Keratinocyte (primary cell): Measurements from ENCODE around the gene ZFPM1. TPM values are rescaled to one million over a fixed set of nuclear protein-coding genes. Genes with fewer than 3 reads are reported as not detected.

Experiments
- DNase-seq: peaks from one replicate; pipeline ENCODE4 v3.0.0-alpha.2; 2011; ENCODE audit warnings: low read depth, missing footprints, low spot score
- FAIRE-seq: peaks from 2 replicates; lab custom pipeline; 2011; peaks lifted over from hg19 to GRCh38; lab: Jason Lieb, UNC
- H2AFZ ChIP-seq: 2 replicates; pipeline ENCODE4 v1.6.0; 2012; ENCODE audit warnings: low read length, control low read depth, inconsistent platforms; ENCODE audit not compliant: control insufficient read depth
- H3K27ac ChIP-seq: 2 replicates; pipeline ENCODE4 v1.5.1; 2011; ENCODE audit warnings: low read length; ENCODE audit not compliant: control insufficient read depth, insufficient read depth
- H3K27me3 ChIP-seq: 3 replicates; pipeline ENCODE4 v1.6.0; 2011; ENCODE audit warnings: low read length; ENCODE audit not compliant: control insufficient read depth, insufficient read depth; ENCODE audit errors: extremely low read depth
- H3K36me3 ChIP-seq, 2 experiments: 2 replicates in 1 of 2; 3 replicates in 1 of 2; pipeline ENCODE4 v1.5.1; 2011; ENCODE audit warnings: low read length in 2 of 2, mild to moderate bottlenecking in 1 of 2; ENCODE audit not compliant: control insufficient read depth in 2 of 2, insufficient read depth in 2 of 2; ENCODE audit errors: extremely low read depth in 1 of 2
- H3K4me1 ChIP-seq: 3 replicates; pipeline ENCODE4 v1.5.1; 2011; ENCODE audit warnings: low read length; ENCODE audit not compliant: control insufficient read depth, insufficient read depth; ENCODE audit errors: extremely low read depth
- H3K4me2 ChIP-seq: 3 replicates; pipeline ENCODE4 v1.6.0; 2011; ENCODE audit warnings: low read depth, low read length; ENCODE audit not compliant: control insufficient read depth, insufficient read depth; ENCODE audit errors: extremely low read depth
- H3K4me3 ChIP-seq, 3 experiments: fragments of 200-600 bp in 1 of 3; sonication (generic) in 1 of 3; 2 replicates in 2 of 3; 3 replicates in 1 of 3; pipeline ENCODE4 v1.5.1; 2011 to 2016; ENCODE audit warnings: low read length in 3 of 3, mild to moderate bottlenecking in 3 of 3, control low read depth in 2 of 3, inconsistent platforms in 1 of 3, low read depth in 1 of 3, mixed read lengths in 1 of 3, mixed run types in 1 of 3, moderate library complexity in 1 of 3; ENCODE audit not compliant: control insufficient read depth in 2 of 3, insufficient read depth in 2 of 3; ENCODE audit errors: extremely low read depth in 1 of 3
- H3K79me2 ChIP-seq: 2 replicates; pipeline ENCODE4 v1.6.0; 2012; ENCODE audit warnings: low read length; ENCODE audit not compliant: control insufficient read depth, insufficient read depth
- H3K9ac ChIP-seq: 3 replicates; pipeline ENCODE4 v1.6.0; 2011; ENCODE audit warnings: low read length; ENCODE audit not compliant: control insufficient read depth, insufficient read depth; ENCODE audit errors: extremely low read depth
- H3K9me1 ChIP-seq: 3 replicates; pipeline ENCODE4 v1.6.0; 2011; ENCODE audit warnings: low read length; ENCODE audit not compliant: control insufficient read depth, insufficient read depth; ENCODE audit errors: extremely low read depth
- H3K9me3 ChIP-seq: 2 replicates; pipeline ENCODE4 v1.5.1; 2012; ENCODE audit warnings: low read depth, low read length; ENCODE audit not compliant: control insufficient read depth
- H4K20me1 ChIP-seq: 3 replicates; pipeline ENCODE4 v1.6.0; 2011; ENCODE audit warnings: low read length; ENCODE audit not compliant: control insufficient read depth, insufficient read depth; ENCODE audit errors: extremely low read depth
- CTCF ChIP-seq, 3 experiments: IDR thresholded peaks in 1 of 3; conservative IDR thresholded peaks in 1 of 3; optimal IDR thresholded peaks in 1 of 3; 2 replicates in 2 of 3; 3 replicates in 1 of 3; pipeline versions ENCODE3 to v1.5.1; 2011; ENCODE audit warnings: low read length in 3 of 3, mild to moderate bottlenecking in 3 of 3, moderate library complexity in 2 of 3, control low read depth in 1 of 3, inconsistent platforms in 1 of 3; ENCODE audit not compliant: insufficient read depth in 2 of 3; ENCODE audit errors: extremely low read depth in 1 of 3
- EZH2 ChIP-seq: IDR thresholded peaks from one replicate; pipeline ENCODE4 v1.6.1; 2012; ENCODE audit warnings: inconsistent platforms, mild to moderate bottlenecking, low read length, moderate library complexity
- dilution Hi-C: fragments of 300-500 bp; cut with MboI; formaldehyde crosslinking; loops from one replicate; pipeline ENCODE4 v1.7.0; 2020; ENCODE audit warnings: low sequenced_read_pairs; ENCODE audit not compliant: extremely low pct_ligation_motif_present
- polyA plus RNA-seq, 5 experiments: library from polyadenylated mRNA; depleted of rRNA in 3 of 5; stranded (reverse) in 3 of 5; stranded (forward) in 1 of 5; unstranded in 1 of 5; fragments of >200 nt; gene quantifications; 1 replicate in 1 of 5; 2 replicates in 3 of 5; 3 replicates in 1 of 5; pipeline versions ENCODE4 v1.2.1 to v1.2.3, GENCODE V29; 2011 to 2012; ENCODE audit warnings: missing spikeins in 2 of 5, low read depth in 1 of 5, low replicate concordance in 1 of 5

ZFPM1 gene
- polyA plus RNA-seq, 1 donor (not counting 4 experiments of a cell fraction or from before 2014, with no cell fraction given), result 0.42 TPM

DNA sequence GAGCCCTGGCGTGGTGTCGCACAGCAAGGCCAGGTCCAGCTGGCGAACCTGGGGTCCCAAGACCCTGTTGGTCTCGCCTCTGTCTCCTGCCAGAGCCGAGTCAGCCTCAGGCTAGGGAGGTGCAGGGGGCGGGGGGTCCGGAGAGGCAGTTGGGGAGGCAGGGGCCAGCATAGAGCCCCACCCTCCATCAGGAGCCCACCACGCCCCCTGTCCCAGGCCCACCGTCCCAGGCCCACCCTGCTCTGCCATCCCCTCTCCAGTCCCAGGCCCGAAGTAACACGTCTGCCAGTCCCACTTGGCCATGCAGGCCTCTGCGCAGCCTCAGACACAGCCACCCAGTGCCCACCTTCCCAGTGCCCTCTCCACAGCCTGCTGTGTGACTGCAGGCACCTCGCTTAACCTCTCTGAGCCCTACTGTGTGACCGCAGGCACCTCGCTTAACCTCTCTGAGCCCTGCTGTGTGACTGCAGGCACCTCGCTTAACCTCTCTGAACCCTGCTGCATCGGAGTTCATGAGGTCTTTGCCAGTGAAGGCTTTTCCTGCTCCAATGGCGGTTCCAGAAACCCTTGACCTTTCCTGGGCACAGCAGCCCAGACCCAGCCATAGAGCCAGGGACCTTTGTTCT, 41.0 kb upstream of the ZFPM1 start:
- H3K79me2 ChIP-seq, result no peaks in the 10 kb centered on the region
- H4K20me1 ChIP-seq, result no peaks in the 10 kb centered on the region
- no peak overlapping the region for H3K4me3 ChIP-seq
- H3K27me3 ChIP-seq, result peaks cover 7% of the 10 kb centered on the region
- FAIRE-seq (no peak), DNase-seq (no peak)
- no peak overlapping the region for H3K4me2 ChIP-seq
- dilution Hi-C loops, result no loop called here
- no peaks in the 10 kb centered on the region for H3K9me1 ChIP-seq
- H3K36me3 ChIP-seq, result no peaks in the 10 kb centered on the region
- H2AFZ ChIP-seq, result no peak overlapping the region
- no peaks in the 10 kb centered on the region for H3K4me1 ChIP-seq
- no peak overlapping the region for H3K9ac ChIP-seq
- TF ChIP-seq EZH2, result no peak
- no peak for TF ChIP-seq CTCF (optimal IDR thresholded peaks at IDR 0.05 in 1 of 3, IDR thresholded peaks at IDR 0.05 in 1 of 3, conservative IDR thresholded peaks at IDR 0.05 in 1 of 3; ENCODE audit: extremely low read depth in 1 of 3, insufficient read depth in 2 of 3, low read length in 3 of 3)
- H3K27ac ChIP-seq, result no peak overlapping the region
- H3K9me3 ChIP-seq, result no peaks in the 10 kb centered on the region

DNA sequence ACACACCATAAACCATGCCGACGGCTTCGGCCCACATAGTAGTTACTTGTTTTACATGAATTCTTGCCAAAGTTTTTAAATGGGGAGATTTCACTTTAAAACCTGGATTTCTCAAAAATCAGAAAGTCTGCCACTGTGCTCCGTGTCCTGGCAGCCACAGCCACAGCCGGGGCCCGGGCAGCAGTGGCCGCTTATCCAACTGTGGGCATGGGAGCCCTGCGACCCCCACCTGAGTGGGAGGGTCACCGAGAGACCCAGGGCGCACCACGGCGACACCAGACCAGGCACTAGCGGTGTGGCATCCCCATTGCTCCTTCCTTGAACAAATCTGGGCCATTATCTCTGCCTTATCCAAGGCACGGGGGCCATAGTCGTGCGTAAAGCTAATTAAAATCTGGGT, 40.3 kb upstream of the ZFPM1 start:
- no peak overlapping the region for H3K4me2 ChIP-seq
- H3K4me3 ChIP-seq, result no peak overlapping the region
- no peak for DNase-seq
- H3K36me3 ChIP-seq, result no peaks in the 10 kb centered on the region
- no peaks in the 10 kb centered on the region for H3K9me1 ChIP-seq
- dilution Hi-C loops, result no loop called here
- no peak overlapping the region for H2AFZ ChIP-seq
- TF ChIP-seq EZH2 (no peak), CTCF (optimal IDR thresholded peaks at IDR 0.05 in 1 of 3, IDR thresholded peaks at IDR 0.05 in 1 of 3, conservative IDR thresholded peaks at IDR 0.05 in 1 of 3; ENCODE audit: extremely low read depth in 1 of 3, insufficient read depth in 2 of 3, low read length in 3 of 3) (no peak)
- no peaks in the 10 kb centered on the region for H3K79me2 ChIP-seq
- FAIRE-seq, result no peak
- H3K27ac ChIP-seq, result no peak overlapping the region
- no peaks in the 10 kb centered on the region for H4K20me1 ChIP-seq
- peaks cover 5% of the 10 kb centered on the region for H3K27me3 ChIP-seq
- no peak overlapping the region for H3K9ac ChIP-seq
- no peaks in the 10 kb centered on the region for H3K4me1 ChIP-seq
- no peaks in the 10 kb centered on the region for H3K9me3 ChIP-seq
